Activated naive CD8-positive, alpha-beta T cell treated with anti-CD3 and anti-CD28 coated beads, Interleukin-2, amount 10 ng/mL, durations not matched to agents 7 days and 5 days (primary cell): Measurements from ENCODE around the gene PRCD. TPM values are rescaled to one million over a fixed set of nuclear protein-coding genes. Genes with fewer than 3 reads are reported as not detected.

Experiments used
- ATAC-seq: fragments of 150-1000 bp; cut with Tn5 transposase; one replicate; pipeline ENCODE4 v1.10.0; 2021; ENCODE audit warnings: low read depth, moderate library complexity
- POLR2A ChIA-PET: fragments of 350-600 bp; sonication (Branson Sonifier 250); formaldehyde crosslinking; loops from one replicate; lab custom pipeline; 2021; ENCODE audit warnings: antibody characterized with exemption; lab: Charles Lee
- DNase-seq: peaks from one replicate; pipeline ENCODE4 v3.0.0; 2021
- H3K27ac Mint-ChIP-seq: one replicate; pipeline ENCODE4 v1.8.0; 2022; ENCODE audit warnings: mild to moderate bottlenecking, mixed read lengths
- H3K27me3 Mint-ChIP-seq: one replicate; pipeline ENCODE4 v1.8.0; 2022; ENCODE audit warnings: mild to moderate bottlenecking, moderate library complexity, mixed read lengths
- H3K36me3 Mint-ChIP-seq: one replicate; pipeline ENCODE4 v1.8.0; 2021; ENCODE audit warnings: mild to moderate bottlenecking, mixed read lengths
- H3K4me1 Mint-ChIP-seq: one replicate; pipeline ENCODE4 v1.8.0; 2021; ENCODE audit warnings: mixed read lengths
- H3K4me3 Mint-ChIP-seq: one replicate; pipeline ENCODE4 v1.8.0; 2022; ENCODE audit warnings: mild to moderate bottlenecking, moderate library complexity, mixed read lengths
- H3K9me3 Mint-ChIP-seq: one replicate; pipeline ENCODE4 v1.8.0; 2021; ENCODE audit warnings: mixed read lengths
- total RNA-seq, 2 experiments: library from RNA; stranded (reverse); gene quantifications; one replicate each; pipeline ENCODE4 v1.2.3, GENCODE V29; 2021

PRCD gene
- total RNA-seq, 2 experiments from 2014 or later: 0.78 to 1.1 TPM

- Mint-ChIP-seq H3K9me3 (no peaks in the 10 kb centered on the region), H3K4me3 (no peak overlapping the region), H3K27ac (no peak overlapping the region), H3K4me1 (peaks cover 12% of the 10 kb centered on the region), H3K36me3 (no peaks in the 10 kb centered on the region), H3K27me3 (peaks cover 20% of the 10 kb centered on the region)
- DNase-seq (no peak), ATAC-seq (no peak)
- POLR2A ChIA-PET: no interaction called here
These were observed 2.7 kb downstream of the PRCD start for GRCh38 chr17:76542566-76542971.

- ATAC-seq (no peak), DNase-seq (no peak)
- Mint-ChIP-seq H3K4me1 (peaks cover 12% of the 10 kb centered on the region), H3K36me3 (no peaks in the 10 kb centered on the region), H3K9me3 (no peaks in the 10 kb centered on the region), H3K27me3 (peaks cover 20% of the 10 kb centered on the region), H3K27ac (no peak overlapping the region), H3K4me3 (no peak overlapping the region)
- POLR2A ChIA-PET: no interaction called here
These were observed 3.1 kb downstream of the PRCD start for GRCh38 chr17:76542984-76543383.

- no peaks in the 10 kb centered on the region for H3K9me3 Mint-ChIP-seq
- POLR2A ChIA-PET: interaction anchor here (0.8 kb wide), 1 partner anchor 14 kb away, joined by 3 read pairs; no protein-coding TSS in a partner anchor
- DNase-seq (no peak), ATAC-seq (no peak)
- H3K36me3 Mint-ChIP-seq: no peaks in the 10 kb centered on the region
- peaks cover 12% of the 10 kb centered on the region for H3K4me1 Mint-ChIP-seq
- peaks cover 18% of the 10 kb centered on the region for H3K27me3 Mint-ChIP-seq
- H3K4me3 Mint-ChIP-seq: no peak overlapping the region
- H3K27ac Mint-ChIP-seq: no peak overlapping the region
These were observed 3.6 kb downstream of the PRCD start for GRCh38 chr17:76543482-76543825.

- no peak overlapping the region for H3K4me3 Mint-ChIP-seq
- DNase-seq (no peak), ATAC-seq (no peak)
- H3K27me3 Mint-ChIP-seq: peaks cover 13% of the 10 kb centered on the region
- peaks cover 12% of the 10 kb centered on the region for H3K4me1 Mint-ChIP-seq
- no peak overlapping the region for H3K27ac Mint-ChIP-seq
- no peaks in the 10 kb centered on the region for H3K9me3 Mint-ChIP-seq
- no peaks in the 10 kb centered on the region for H3K36me3 Mint-ChIP-seq
- POLR2A ChIA-PET: interaction anchor here (0.6 to 0.8 kb wide), 2 partner anchors 13 to 19 kb away, joined by 3 read pairs; no protein-coding TSS in a partner anchor
These were observed 4.1 kb downstream of the PRCD start for GRCh38 chr17:76543826-76544545.

- H3K27ac Mint-ChIP-seq: no peak overlapping the region
These were observed 4.9 kb downstream of the PRCD start for GRCh38 chr17:76544546-76545365.

GRCh38 chr17:76545918-76546555 is 6.2 kb downstream of the PRCD start:
- ATAC-seq (no peak), DNase-seq (no peak)
- Mint-ChIP-seq H3K4me1 (peaks cover 10% of the 10 kb centered on the region), H3K9me3 (no peaks in the 10 kb centered on the region), H3K4me3 (no peak overlapping the region), H3K36me3 (no peaks in the 10 kb centered on the region), H3K27ac (no peak overlapping the region), H3K27me3 (peaks cover 5% of the 10 kb centered on the region)
- POLR2A ChIA-PET: interaction anchor here (1.0 to 1.2 kb wide), 3 partner anchors 22 to 135 kb away, joined by 3 read pairs; no protein-coding TSS in a partner anchor

More at GRCh38 chr17:76544546-76545365, 4.9 kb downstream of the PRCD start:
- H3K9me3 Mint-ChIP-seq: no peaks in the 10 kb centered on the region
- no peak for ATAC-seq
- H3K4me3 Mint-ChIP-seq: no peak overlapping the region
- DNase-seq: no peak
- peaks cover 5% of the 10 kb centered on the region for H3K27me3 Mint-ChIP-seq
- no peaks in the 10 kb centered on the region for H3K36me3 Mint-ChIP-seq
- H3K4me1 Mint-ChIP-seq: peaks cover 12% of the 10 kb centered on the region
- POLR2A ChIA-PET: interaction anchor here (0.6 to 1.2 kb wide), 2 partner anchors 18 to 21 kb away, joined by 3 read pairs; no protein-coding TSS in a partner anchor

- POLR2A ChIA-PET: interaction anchor here (0.6 to 1.2 kb wide), 6 partner anchors 10 to 1348 kb away, joined by 3 to 5 read pairs (median 4); no protein-coding TSS in a partner anchor
- H3K4me3 Mint-ChIP-seq: no peak overlapping the region
- H3K27me3 Mint-ChIP-seq: peaks cover 5% of the 10 kb centered on the region
- no peak overlapping the region for H3K27ac Mint-ChIP-seq
- DNase-seq (no peak), ATAC-seq (peak; percentile 6)
- peaks cover 11% of the 10 kb centered on the region for H3K4me1 Mint-ChIP-seq
- no peaks in the 10 kb centered on the region for H3K36me3 Mint-ChIP-seq
- no peaks in the 10 kb centered on the region for H3K9me3 Mint-ChIP-seq
These were observed 6.8 kb downstream of the PRCD start for GRCh38 chr17:76546556-76547182.

- POLR2A ChIA-PET: interaction anchor here (0.6 to 1.0 kb wide), 5 partner anchors 10 to 1348 kb away, joined by 3 to 5 read pairs (median 4); no protein-coding TSS in a partner anchor
- Mint-ChIP-seq H3K27ac (no peak overlapping the region), H3K36me3 (no peaks in the 10 kb centered on the region), H3K4me1 (peaks cover 13% of the 10 kb centered on the region), H3K9me3 (no peaks in the 10 kb centered on the region), H3K27me3 (peaks cover 4% of the 10 kb centered on the region), H3K4me3 (no peak overlapping the region)
- DNase-seq: peak; percentile 60
- peak; percentile 88 for ATAC-seq
These were observed 7.4 kb downstream of the PRCD start for GRCh38 chr17:76547183-76547641.

- Mint-ChIP-seq H3K4me3 (no peak overlapping the region), H3K4me1 (peaks cover 13% of the 10 kb centered on the region)
These were observed 7.9 kb downstream of the PRCD start for GRCh38 chr17:76547642-76548202.

GRCh38 chr17:76548378-76549214 is 8.8 kb downstream of the PRCD start:
- no peak overlapping the region for H3K4me3 Mint-ChIP-seq
- POLR2A ChIA-PET: no interaction called here
- H3K27me3 Mint-ChIP-seq: peaks cover 3% of the 10 kb centered on the region
- no peaks in the 10 kb centered on the region for H3K9me3 Mint-ChIP-seq
- no peak overlapping the region for H3K27ac Mint-ChIP-seq
- H3K36me3 Mint-ChIP-seq: no peaks in the 10 kb centered on the region
- H3K4me1 Mint-ChIP-seq: peaks cover 13% of the 10 kb centered on the region
- ATAC-seq (no peak), DNase-seq (no peak)

More at GRCh38 chr17:76547642-76548202, 7.9 kb downstream of the PRCD start:
- DNase-seq: no peak
- H3K36me3 Mint-ChIP-seq: no peaks in the 10 kb centered on the region
- POLR2A ChIA-PET: interaction anchor here (0.6 to 1.0 kb wide), 3 partner anchors 9 to 1349 kb away, joined by 3 to 5 read pairs (median 4); no protein-coding TSS in a partner anchor
- H3K27ac Mint-ChIP-seq: no peak overlapping the region
- no peak for ATAC-seq
- no peaks in the 10 kb centered on the region for H3K9me3 Mint-ChIP-seq
- H3K27me3 Mint-ChIP-seq: peaks cover 3% of the 10 kb centered on the region

- Mint-ChIP-seq H3K27me3 (no peaks in the 10 kb centered on the region), H3K4me3 (no peak overlapping the region), H3K4me1 (peaks cover 9% of the 10 kb centered on the region), H3K9me3 (no peaks in the 10 kb centered on the region), H3K27ac (no peak overlapping the region), H3K36me3 (no peaks in the 10 kb centered on the region)
- no peak for ATAC-seq
- no peak for DNase-seq
- POLR2A ChIA-PET: no interaction called here
These were observed 9.3 kb downstream of the PRCD start for GRCh38 chr17:76549215-76549518.

GRCh38 chr17:76549539-76549938 is 9.7 kb downstream of the PRCD start:
- Mint-ChIP-seq H3K4me1 (peaks cover 8% of the 10 kb centered on the region), H3K36me3 (peaks cover under 1% of the 10 kb centered on the region), H3K4me3 (no peak overlapping the region), H3K27me3 (no peaks in the 10 kb centered on the region), H3K9me3 (no peaks in the 10 kb centered on the region), H3K27ac (no peak overlapping the region)
- no peak for ATAC-seq
- no peak for DNase-seq
- POLR2A ChIA-PET: no interaction called here
